HuH-7 (cell line): ENCODE measurements around the gene FAM229A.
"Not testable (repeated sequence)": the region's sequence is repeated elsewhere in the genome, so short reads cannot be mapped to it uniquely, and the experiment has no call there.

Source experiments
- DNase-seq: peaks from one replicate; pipeline ENCODE4 v3.0.0; 2011; ENCODE audit warnings: low spot score

FAM229A gene

DNA sequence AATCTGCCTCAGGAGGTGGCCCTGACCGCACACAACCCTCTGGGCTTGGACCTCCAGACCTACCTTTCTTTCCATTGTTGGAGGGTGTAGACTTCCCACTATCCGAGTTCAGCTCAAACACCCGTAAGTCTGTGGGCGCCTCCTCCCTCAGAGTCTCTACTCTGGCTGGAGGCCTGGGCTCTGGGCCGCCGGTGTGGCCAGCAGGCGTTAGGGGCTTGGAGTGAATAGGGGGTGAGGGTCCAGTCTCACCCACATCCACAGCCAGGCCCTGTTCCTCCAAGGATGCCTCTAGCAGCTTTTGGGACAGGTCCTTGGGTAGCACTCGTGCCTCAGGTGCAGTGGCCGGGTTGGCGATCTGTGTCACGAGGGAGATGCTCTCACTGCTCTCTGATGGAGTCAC, 13.9 kb upstream of the FAM229A start:
- DNase-seq, result no peak

DNA sequence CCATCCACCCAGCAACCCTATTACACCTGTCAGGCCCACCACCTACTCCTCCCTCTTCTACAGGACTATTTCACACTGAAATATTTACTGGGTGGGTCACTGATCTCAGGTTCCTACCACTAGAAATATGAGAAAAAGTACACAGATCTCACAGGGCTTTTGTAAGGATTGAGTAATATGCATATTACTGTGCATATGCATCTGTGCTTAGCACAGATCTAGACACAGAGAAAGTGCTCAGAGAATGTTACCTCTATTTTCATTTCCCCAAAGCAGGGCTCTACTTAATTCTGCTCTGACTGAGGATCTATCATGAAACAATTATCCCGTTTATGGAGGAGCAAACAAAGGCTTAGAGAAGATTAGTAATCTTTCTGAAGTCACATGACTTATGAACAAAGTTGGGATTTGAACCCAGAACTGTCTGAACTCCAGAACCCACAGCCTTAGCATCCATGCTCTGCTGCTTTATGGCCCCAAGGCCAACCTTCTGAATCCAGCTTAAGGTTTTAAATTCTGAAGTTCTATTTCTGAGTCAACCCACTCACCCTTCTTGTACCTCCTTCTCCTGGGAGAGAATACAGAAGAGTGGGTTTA, 11.8 kb upstream of the FAM229A start:
- no peak for DNase-seq

DNA sequence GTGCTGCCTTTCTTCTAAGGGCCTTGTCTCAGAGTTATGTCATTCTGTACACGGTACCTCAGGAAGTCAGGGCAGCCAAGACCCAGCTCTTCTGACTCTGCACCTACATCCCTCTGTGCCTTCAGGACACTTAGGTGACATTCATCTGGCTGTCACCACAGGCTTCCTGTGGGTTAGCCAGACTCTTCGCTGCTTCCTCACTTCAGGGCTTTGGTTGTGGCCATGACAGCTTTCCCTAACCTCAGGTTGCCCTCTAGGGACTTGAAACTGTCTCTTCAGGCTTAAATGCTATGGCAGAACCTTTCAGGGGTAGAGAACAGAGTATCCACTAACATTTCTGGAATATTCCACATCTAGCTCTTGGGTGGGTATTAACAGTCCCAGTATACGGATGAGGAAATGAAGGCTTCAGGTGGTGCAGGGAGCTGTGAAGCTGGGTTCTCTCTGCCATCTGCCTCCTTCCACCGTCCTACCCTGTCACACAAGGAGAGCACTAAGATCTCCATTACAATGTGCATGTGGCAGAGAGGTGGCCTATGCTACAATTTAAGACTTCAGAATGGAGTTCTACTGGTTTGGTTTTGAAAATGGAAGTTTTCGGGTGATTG, 10.0 kb upstream of the FAM229A start:
- no peak for DNase-seq

DNA sequence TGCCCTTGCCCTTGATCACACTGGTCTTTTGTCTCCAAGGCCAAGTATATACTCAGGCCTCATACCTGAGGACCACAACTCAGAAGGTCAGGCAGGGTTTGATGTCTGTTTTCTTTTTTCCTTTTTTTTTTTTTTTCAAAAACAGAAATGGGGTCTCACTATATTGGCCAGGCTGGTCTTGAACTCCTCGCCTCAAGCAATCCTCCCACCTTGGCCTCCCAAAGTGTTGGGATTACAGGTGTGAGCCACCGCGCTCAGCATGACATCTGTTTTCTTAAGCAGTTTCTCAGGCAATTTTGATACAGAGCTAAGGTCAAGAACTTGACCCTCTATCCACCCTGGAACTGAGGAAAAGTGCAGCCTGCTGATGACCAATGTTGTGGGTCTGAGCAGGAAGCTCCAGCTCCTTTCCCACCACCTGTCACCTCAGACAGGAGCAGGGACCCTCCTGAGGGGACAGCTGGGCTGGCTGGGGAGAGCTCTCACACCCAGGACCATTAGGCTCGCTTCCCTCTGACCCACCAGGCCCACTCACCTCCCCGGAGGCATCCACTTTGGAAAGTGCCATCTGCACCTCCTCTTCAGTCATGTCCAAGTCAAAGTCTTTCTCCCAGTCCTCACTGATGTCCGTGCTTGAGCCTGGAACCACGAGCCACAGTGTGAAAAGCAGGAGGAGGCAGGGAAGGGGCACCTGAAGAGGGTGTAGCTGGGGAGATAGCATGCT, 5.8 kb upstream of the FAM229A start:
- no peak for DNase-seq

DNA sequence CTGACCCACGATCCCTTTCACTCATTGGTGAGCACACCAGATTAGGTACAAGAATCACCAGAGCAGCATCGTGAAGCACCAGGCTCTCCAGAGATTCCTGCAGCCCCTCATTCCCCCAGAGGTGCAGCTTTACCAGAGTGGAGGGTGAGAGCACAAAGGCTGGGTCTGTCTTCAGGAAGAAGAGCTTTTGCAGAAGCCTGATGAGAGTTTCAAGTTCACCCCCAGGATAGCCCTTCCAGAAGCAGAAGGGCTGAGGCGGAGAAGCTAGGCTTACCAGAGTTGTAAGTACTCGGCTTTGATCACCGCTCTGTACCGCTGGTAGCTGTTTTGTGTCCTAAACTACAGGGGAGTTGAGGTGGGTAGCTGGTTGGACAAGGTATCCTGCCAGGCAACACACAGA, 3.2 kb upstream of the FAM229A start:
- no peak for DNase-seq

DNA sequence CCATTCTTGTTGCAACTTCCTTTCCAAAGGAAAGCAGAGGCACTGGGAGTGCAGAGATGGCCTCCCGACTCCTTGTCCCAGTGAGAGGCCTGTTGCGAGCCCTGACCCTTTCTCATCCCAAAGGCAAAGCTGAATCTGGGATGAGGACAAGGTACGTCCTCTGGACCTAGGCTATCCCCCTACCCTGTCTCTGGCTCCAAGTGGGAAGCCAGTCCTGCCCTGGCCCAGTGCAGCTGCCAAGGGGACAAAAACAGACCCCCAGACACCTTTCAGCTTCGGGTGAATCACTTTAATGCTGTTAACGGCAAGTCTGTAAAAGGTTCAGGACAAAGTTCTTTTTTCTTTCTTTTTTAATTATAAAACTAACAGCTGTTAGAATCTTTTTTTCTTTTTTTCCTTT, 2.6 kb upstream of the FAM229A start:
- no peak for DNase-seq

DNA sequence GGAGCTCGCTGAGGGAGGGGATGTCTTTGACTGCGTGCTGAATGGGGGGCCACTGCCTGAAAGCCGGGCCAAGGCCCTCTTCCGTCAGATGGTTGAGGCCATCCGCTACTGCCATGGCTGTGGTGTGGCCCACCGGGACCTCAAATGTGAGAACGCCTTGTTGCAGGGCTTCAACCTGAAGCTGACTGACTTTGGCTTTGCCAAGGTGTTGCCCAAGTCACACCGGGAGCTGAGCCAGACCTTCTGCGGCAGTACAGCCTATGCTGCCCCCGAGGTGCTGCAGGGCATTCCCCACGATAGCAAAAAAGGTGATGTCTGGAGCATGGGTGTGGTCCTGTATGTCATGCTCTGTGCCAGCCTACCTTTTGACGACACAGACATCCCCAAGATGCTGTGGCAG, 1.4 kb upstream of the FAM229A start:
- no peak for DNase-seq

DNA sequence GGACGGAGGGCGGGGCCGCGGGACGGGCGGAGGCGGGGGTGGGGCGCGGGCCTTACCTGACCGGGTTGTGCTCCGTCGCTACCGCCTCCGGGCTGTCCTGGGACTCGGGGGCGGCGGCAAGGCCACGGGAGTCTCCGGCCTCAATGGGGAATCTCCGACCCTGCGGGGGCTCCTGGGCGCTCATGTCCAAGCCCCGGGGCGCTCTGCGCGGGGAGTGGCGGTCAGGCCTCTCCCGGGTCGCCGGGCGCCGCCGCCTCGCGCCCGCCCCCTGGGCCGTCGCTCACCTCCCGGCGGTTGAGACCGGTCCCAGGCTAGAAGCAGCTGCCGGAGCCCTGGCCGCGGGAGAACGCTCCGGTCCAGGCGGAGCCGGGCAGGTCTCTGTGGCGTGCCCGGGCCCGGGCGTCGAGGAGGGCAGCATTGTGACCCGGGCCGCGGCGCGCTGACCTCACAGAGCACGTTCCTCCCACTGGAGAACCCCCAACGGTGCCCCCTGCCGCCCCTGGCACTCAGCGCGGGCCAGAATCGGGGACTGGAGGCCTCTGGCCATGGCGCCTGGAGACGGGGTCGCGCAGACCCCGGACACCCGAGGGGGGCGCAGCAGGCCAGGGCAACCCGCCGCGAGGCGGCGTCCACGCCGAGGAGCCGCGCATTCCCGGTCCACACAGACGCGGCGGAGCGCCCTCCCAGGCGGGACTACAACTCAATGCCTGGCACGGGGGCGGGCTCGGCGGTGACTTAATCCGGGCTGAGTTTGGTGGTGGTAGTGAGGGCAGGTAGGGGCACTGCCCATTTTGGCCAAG, 411 bp downstream of the FAM229A start:
- peak; percentile 41 for DNase-seq

DNA sequence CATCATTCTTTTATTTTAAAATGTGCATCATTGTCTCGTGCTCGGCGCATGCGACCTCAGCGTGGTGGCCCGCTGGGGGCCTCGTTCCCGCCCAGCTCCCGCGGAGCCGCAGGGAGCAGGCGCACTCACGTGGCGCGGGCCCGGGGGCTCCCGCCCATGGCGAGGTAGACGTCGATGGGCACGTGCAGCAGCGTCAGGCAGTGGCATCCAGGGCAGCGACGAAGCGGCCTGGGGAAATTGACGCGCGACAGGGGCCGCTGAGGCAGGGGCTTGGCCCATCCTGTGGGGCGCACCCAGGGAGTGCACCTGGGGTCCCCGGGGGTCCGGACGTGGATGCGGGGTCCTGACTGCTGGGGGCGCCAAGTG, 994 bp downstream of the FAM229A start:
- no peak for DNase-seq

DNA sequence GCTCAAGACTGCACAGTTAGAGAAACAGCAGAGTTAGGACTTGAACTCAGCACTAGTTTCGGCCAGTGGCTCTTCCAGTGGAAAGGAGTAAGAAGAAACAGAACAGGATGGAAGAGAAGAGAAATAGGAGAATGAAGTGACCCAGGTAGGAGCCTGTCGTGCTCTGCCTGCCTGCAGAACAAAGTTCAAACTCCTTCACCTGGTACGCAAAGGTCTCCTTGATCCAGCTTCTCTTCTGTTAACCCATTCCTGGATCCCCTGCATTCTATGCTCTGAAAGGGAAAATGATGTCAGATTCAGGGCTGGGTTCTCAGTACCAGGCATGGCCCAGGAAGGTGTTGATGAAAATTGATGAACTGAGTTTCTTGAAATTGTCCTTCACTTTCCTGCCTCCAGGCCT, 3.9 kb downstream of the FAM229A start:
- no peak for DNase-seq

DNA sequence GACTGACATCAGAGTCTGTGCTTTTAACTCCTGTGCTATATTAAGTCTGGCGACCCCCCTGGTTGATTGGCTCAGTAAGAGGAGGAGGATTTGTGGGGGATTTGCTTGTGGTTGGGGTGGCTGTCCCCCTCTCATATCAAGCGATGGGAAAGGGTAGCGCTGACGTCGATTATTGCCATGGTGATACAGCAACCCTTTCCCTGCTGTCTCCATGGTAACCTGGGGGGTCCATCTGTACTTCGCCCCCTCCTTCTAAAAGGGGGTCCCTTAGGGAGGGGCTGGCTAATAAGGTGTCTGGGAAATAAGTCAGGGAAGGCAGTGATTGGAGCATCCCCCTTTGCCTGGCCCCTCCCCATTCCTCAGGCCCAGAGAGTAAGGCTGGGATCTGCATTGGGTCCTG, 4.7 kb downstream of the FAM229A start:
- DNase-seq, result no peak

DNA sequence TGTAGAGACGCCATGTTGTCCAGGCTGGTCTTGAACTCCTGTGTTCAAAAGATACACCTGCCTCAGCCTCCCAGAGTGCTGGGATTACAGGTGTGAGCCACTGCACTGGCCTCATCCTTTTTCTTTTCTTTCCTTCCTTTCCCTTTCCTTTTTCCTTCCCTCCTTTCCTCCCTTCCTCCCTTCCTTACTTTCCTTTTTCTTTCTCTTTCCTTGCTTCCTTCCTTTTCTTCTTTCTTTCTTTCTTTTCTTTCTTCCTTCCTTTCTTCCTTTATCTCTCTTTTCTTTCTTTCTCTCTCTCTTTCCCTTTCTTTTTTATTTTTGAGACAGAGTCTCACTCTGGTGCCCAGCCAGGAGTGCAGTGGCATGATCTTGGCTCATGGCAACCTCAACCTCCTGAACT, 5.8 kb downstream of the FAM229A start:
- DNase-seq, result no peak

DNA sequence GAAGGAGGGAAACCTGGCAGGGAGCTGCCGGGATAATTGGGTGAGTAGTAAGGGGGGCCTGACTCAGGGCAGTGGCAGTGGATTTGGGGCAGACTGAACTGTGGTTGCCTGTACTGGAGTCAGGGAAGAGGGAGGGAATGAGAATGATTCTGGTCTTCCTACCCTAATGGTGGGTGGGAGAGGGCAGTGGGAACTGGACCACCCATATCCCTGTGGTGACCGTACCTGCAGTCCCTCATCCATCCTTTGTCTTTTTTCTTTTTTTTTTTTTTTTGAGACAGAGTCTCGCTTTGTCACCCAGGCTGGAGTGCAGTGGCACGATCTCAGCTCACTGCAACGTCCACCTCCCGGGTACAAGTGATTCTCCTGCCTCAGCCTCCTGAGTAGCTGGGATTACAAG, 6.5 kb downstream of the FAM229A start:
- DNase-seq, result not testable (repeated sequence)

DNA sequence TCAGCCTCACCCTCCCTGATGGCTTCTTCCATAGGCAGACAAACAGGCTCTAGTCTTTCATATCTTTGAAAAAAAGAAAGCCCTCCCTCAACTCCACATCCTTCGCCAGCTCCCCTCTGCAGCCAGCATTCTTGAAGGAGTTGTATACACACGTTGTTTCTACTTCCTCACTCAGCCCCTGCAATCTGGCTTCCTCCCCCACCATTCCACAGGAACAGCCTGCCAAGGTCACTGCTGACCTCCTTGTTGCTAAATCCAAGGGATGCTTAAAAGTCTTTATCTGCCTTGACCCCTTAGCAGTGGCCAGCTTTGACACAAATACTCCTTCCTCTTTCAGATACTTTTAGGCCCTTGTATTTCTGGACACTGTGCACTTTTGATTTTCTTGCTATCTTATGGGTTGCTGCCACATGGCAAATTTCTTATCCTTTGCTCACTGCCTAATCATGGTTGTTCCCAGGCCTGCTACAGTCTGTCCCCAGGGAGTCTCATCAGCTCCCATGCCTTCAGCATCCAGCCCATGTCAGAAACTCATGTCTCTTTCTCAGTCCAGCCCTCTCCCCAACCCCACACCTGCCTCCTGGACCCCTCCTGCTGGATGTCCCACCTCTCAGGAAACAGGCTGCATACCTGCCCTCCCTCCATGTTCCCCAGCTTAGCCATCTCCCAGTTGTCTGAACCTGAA, 8.3 kb downstream of the FAM229A start:
- DNase-seq, result no peak

DNA sequence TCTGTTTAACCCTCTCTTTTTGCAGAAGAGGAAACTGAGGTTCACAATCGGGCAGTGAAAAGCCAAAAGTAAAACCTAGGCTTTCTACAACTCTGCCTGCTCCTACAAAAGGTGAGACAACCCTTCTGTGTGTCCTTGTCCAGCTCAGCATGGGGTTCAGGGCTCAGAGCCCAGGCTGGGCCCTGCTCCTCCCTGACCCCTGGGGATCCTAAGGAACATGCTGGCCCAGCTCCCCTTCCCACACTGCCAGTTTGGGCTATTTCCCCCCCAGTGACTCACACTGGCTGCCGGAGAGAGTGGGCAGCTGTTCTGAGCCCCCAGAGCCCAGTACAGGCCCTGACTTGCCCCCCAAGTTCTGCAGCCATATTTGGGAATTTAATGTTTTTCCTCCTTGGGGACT, 8.9 kb downstream of the FAM229A start:
- no peak for DNase-seq

DNA sequence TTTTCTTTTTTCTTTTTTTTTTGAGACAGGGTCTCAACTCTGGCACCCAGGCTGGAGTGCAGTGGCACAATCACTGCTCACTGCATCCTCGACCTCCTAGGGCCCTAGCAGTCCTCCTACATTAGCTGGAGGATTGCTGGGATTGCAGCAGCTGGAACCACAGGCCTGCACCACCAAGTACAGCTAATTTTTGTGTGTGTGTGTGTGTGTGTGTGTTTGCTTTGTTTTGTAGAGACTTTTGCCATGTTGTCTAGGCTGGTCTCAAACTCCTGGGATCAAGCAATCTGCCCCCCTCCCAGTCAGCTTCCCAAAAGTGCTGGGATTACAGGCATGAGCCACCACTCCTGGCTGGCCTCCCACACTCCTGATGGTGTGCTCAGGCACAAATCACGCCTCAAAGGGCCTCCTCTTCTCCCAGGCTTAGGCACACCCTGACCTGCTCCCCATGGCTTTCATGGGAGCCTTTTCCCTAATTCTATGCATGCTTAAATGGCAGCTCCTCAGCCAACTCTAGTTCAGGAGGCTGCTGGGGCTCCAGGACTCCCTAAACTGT, 9.4 kb downstream of the FAM229A start:
- no peak for DNase-seq

DNA sequence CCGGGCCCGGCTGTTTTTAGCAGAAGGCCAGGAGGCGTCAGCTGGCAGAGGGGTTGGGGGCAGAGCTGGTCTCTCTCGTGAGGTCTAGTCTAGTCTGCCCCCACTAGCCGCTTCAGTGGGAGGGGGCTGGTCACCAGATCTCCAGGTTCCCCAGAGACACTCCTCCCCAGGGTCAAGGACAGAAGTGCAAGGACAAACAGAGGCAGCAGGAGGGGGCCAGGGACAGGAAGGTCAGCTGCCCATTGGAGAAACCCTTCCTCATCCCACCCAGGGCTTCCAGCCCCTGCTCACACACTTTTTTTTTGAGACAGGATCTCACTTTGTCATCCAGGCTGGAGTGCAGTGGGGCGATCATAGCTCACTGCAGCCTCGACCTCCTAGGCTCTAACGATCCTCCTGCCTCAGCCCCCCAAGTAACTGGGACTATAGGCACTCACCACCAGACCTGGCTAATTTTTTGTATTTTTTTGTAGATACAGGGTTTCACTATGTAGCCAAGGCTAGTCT, 10.0 kb downstream of the FAM229A start:
- DNase-seq, result no peak

DNA sequence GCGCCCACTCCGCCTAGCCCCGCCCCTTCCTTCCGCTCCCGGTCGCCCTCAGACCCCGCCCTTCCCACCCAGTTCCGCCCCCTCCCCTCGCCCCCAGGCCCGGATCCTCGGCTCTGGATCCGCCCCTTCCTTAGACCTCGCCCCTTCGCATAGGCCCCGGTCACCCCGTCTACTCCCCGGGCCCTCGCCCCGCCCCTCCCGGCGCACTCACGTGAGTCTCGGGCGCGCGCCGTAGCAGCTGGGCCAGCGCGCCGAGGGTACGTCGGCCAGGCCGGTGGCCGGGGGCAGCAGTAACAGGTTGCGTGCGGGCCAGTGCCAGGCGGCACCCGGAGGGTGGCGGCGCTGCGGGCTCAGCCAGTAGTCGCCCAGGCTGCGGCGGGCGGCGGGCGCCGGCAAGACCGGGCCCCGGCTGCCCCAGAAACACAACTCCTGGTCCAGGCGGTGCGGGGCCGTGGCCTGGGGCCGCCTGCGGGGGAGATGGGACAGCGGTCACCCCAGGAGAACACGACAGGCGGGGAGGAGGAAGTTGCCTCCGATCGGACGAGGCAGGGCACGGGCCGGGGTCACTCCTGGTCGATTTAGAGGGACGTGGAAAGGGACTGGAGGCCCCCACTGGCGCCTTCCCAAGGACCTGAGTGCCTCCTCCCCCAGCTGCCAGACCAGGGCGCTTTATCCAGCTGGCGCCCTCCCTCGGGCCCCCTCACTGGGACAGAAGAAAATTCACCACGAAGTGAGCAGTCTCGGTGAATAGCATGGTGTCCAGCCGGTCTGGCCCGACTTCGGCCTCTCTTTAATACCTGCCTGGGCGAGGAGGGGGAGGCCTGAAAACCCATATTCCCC, 10.7 kb downstream of the FAM229A start:
- DNase-seq, result peak; percentile 96

DNA sequence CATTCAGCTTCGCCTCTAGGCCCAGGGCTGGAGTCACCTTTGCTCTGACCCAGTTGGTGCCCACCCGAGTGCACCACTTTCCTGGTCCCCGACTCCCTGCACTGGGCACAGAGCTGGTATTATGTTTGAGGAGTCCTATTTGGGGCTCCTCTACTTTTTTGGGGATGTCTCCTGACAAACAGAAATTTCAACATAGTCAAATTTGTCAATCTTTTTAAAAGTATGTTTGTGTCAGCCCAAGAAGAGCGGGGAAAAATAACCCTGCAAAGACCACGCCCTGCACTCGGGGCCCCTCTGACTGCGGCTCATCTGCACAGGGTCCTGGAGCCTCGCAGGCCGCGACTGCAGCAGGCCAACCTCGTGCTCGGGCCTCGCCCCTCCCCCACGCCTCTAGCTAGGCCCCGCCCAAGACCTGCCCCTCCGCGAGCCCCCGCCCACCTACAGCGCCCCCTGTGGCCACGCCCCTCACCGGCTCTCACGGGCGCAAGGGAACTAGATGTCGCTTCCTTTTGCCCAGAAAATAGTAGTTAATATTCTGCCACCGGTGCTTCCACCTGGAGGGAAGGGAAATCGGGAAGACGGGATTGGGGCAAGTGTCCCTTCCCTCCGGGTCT, 11.4 kb downstream of the FAM229A start:
- DNase-seq, result peak; percentile 73

DNA sequence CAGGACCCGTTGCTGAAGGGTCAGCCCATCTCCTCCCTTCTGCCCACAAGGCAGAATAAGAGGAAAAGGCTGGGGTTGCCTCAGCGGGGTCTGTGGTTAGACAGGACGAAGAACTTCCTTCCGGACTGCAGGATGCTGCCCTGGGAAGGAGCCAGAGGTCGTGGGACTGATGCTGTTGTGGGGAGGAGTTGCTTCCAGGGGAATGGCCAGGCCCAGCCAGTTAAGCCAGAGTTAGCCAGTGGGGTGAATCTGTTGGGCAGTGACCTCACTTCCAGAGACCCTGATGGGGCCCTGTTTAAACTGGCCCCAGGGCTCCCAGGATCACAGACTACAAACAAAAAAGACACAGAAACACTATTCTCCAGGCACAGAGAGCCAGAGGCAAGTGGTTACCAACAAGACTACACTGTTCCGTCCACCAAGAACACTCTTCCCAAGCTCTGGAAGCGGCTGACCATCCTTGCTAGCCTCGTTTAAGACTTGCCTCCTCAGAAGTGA, 13.0 kb downstream of the FAM229A start:
- no peak for DNase-seq
